Kidney epithelial cell (primary cell): ENCODE data around the gene TMEM74B. TPM values are rescaled to one million over a fixed set of nuclear protein-coding genes. Genes with fewer than 3 reads are reported as not detected.

Experiments
- DNase-seq: peaks from one replicate; pipeline ENCODE4 v3.0.0-alpha.2; 2010; ENCODE audit warnings: low read depth
- H3K27me3 ChIP-seq: 2 replicates; pipeline ENCODE4 v1.6.0; 2011; ENCODE audit warnings: low read length; ENCODE audit not compliant: control insufficient read depth, insufficient read depth
- H3K36me3 ChIP-seq: 2 replicates; pipeline ENCODE4 v1.5.1; 2011; ENCODE audit warnings: low read length; ENCODE audit not compliant: control insufficient read depth, insufficient read depth
- H3K4me3 ChIP-seq: 2 replicates; pipeline ENCODE4 v1.5.1; 2011; ENCODE audit warnings: low read depth, mild to moderate bottlenecking, control low read depth, low read length
- total RNA-seq: library from RNA; depleted of rRNA; stranded (reverse); fragments of >200 nt; gene quantifications from 2 replicates; pipeline ENCODE4 v1.2.3, GENCODE V29; 2015
- TF ChIP-seq, protein P1 (sequence below): IDR thresholded peaks from 2 replicates; pipeline ENCODE4 v1.5.1; 2011; ENCODE audit warnings: mild to moderate bottlenecking, moderate library complexity, low read length, control low read depth, inconsistent platforms; ENCODE audit not compliant: insufficient read depth, poor library complexity, severe bottlenecking

The TMEM74B gene
- total RNA-seq, 1 donor from 2014 or later = 4.5 TPM

DNA sequence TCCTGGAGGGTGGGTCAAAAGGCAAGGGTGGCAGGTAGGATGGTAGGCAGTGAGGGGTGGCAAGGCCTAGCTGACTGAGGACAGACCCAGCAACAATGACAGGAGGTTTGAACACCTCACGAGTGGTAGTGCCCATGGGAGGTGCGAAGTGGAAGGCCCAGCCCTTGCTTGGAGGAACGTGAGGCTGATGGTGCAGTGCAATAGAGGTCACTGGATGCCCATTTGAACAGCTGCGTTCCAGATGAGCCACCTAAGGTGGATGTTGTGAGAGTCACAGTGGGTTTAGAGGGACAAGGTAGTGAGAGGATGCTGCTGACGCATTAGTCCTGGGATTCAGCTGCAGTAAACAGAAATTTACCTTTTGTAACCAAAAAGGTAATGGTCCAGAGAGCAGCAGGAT lies 15.6 kb downstream of the TMEM74B start:
- no peak overlapping the region for H3K4me3 ChIP-seq
- DNase-seq = no peak
- peaks cover 2% of the 10 kb centered on the region for H3K36me3 ChIP-seq
- TF ChIP-seq, protein P1, sequence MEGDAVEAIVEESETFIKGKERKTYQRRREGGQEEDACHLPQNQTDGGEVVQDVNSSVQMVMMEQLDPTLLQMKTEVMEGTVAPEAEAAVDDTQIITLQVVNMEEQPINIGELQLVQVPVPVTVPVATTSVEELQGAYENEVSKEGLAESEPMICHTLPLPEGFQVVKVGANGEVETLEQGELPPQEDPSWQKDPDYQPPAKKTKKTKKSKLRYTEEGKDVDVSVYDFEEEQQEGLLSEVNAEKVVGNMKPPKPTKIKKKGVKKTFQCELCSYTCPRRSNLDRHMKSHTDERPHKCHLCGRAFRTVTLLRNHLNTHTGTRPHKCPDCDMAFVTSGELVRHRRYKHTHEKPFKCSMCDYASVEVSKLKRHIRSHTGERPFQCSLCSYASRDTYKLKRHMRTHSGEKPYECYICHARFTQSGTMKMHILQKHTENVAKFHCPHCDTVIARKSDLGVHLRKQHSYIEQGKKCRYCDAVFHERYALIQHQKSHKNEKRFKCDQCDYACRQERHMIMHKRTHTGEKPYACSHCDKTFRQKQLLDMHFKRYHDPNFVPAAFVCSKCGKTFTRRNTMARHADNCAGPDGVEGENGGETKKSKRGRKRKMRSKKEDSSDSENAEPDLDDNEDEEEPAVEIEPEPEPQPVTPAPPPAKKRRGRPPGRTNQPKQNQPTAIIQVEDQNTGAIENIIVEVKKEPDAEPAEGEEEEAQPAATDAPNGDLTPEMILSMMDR = no peak
- H3K27me3 ChIP-seq = no peaks in the 10 kb centered on the region

DNA sequence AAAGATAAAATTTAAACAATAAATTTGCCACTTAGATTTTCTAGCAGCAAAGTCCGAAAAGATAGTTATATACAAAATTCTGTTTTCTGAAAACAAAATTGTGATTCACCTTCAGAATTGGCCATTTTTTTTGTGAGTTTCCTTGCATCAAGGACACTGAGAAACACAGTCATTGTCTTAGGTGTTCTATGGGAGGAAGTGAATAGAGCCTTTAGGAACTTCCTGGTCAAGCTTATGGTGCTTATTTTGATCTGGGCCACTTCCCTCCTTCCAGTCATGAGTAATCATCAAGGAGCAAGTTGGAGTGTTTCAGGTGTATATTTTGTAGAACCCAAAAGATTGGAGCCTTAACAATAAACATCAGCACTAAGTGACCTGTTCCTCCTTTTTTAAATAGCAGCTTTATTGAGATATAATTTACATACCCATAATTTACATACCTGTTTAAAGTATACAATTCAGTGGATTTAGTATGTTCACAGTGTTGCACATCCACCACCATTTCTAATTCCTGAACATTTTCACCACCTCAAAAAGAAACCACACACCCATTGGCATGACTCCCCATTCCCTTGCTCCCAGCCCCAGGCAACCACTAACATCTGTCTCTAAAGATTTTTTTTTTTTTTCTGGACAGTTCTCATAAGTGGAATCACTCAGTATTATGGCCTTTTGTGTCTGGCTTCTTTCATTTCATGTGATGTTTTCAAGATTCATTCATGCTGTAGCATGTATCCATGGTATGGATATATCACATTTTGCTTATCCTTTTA lies 17.6 kb downstream of the TMEM74B start:
- no peak overlapping the region for H3K4me3 ChIP-seq
- no peaks in the 10 kb centered on the region for H3K27me3 ChIP-seq
- TF ChIP-seq, protein P1 = no peak
- H3K36me3 ChIP-seq = peaks cover 3% of the 10 kb centered on the region
- no peak for DNase-seq

DNA sequence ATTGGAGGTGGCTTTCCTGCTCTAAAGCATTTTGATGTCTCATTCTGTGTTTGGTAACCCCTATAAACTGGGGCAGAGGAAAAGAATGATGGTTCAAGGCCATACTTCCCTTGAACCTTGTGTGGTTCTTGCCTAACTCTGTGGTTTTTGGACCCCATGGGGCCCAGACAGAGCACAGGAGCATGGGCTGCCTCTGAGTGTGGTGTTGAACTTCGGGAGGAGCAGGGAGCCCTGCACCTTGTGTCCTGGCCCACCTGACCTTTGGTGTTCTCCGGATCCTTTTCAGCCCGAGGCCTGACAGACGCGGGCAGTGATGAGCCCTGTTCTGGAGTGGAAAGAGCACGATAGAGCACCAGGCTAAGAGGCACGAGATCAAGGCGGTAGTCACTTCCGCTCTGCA lies 18.8 kb downstream of the TMEM74B start:
- TF ChIP-seq, protein P1 = no peak
- no peaks in the 10 kb centered on the region for H3K27me3 ChIP-seq
- H3K4me3 ChIP-seq = no peak overlapping the region
- peaks cover 3% of the 10 kb centered on the region for H3K36me3 ChIP-seq
- DNase-seq = no peak

DNA sequence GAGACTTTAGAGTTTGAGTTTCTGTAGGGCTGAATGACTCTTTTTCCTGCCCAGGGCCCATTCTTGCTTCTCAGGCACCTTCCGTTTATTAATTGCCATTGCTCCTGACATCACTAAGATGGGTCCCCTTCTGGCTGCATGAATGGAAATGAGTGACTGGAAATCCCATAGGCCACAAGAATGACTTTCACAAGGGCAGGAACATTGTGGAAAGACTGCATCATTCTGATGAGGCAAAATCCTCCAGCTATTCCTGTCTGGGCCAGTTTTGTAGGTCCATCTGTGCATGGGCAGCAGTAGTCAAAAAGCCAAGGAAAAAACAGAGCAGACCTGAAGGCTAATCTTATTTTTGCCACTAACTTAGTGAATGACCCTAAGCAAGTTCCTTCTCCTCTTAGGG lies 19.3 kb downstream of the TMEM74B start:
- no peak for DNase-seq
- TF ChIP-seq, protein P1 = no peak
- Histone ChIP-seq H3K36me3 (peaks cover 4% of the 10 kb centered on the region), H3K4me3 (no peak overlapping the region), H3K27me3 (no peaks in the 10 kb centered on the region)

DNA sequence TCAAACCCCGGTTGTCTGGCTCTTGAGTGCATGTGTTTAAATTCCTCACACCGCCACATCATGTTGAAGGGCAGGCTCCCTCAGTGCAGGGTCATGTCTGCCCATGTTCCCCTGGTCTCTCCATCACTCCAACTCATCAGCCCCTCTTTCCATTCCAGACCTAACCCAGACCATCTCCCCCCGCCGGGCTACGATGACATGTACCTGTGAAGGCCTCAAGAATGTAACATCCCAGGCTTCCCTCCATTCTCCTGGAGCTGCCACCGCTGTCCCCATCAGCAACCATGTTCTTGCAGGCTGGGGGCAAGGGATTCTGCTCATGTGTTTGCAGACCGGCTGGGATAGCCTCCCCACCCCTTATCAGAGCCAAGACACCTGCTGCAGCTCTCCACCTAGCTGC lies 19.9 kb downstream of the TMEM74B start:
- no peak for DNase-seq
- Histone ChIP-seq H3K27me3 (no peaks in the 10 kb centered on the region), H3K36me3 (peaks cover 4% of the 10 kb centered on the region), H3K4me3 (no peak overlapping the region)
- TF ChIP-seq, protein P1 = no peak

DNA sequence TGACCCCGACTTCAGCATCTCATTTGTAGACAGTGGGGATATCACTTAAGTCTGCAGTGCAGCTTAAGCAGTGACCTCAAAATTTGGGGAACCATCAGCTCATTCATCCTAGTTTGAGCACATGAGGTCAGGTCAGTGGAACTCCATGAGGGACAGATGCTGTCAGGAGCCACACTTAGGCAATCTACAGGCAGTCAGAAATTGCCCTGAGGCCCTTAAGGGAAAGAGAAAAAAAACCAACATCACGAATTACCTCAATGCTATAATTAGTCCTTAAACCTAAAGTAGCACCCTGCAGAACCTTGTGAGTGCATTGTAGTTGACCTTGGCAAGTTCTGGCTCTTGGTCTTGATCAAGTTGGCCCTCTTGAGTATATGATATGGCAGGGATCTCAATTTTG lies 21.1 kb downstream of the TMEM74B start:
- H3K4me3 ChIP-seq = no peak overlapping the region
- peaks cover 3% of the 10 kb centered on the region for H3K36me3 ChIP-seq
- no peak for DNase-seq
- H3K27me3 ChIP-seq = no peaks in the 10 kb centered on the region
- TF ChIP-seq, protein P1 = no peak
